ENCODE data around the gene COQ10B. TPM values are rescaled to one million over a fixed set of nuclear protein-coding genes. Genes with fewer than 3 reads are reported as not detected.
A peak's percentile ranks its signal among the peaks of the same experiment; 100 is the strongest.

Gene COQ10B
- total RNA-seq, 2 donors from 2014 or later: 29.5 to 33.2 TPM

DNA sequence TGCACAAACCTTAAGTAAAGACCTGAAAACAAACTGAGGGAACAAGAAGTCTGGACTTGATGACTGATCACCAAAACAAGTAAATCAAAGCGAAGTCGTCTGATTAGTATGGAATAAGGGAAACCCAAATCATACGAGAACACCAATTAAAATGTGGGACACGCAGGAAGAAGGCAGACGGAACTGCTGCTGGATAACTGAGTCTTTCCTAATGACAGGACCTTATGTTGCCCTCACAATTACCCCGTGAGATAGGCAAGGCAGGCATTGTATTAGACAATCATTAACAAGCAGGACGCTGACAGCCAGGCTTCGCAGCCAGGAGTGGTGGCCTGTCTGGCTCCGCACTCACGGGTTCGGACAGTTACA, 614 bp upstream of the COQ10B start:
- no peaks in the 10 kb centered on the region for H3K36me3 ChIP-seq
- DNase-seq (ENCODE audit: low spot score): no peak
- no peaks in the 10 kb centered on the region for H3K9me3 ChIP-seq
- TF ChIP-seq, protein P1, sequence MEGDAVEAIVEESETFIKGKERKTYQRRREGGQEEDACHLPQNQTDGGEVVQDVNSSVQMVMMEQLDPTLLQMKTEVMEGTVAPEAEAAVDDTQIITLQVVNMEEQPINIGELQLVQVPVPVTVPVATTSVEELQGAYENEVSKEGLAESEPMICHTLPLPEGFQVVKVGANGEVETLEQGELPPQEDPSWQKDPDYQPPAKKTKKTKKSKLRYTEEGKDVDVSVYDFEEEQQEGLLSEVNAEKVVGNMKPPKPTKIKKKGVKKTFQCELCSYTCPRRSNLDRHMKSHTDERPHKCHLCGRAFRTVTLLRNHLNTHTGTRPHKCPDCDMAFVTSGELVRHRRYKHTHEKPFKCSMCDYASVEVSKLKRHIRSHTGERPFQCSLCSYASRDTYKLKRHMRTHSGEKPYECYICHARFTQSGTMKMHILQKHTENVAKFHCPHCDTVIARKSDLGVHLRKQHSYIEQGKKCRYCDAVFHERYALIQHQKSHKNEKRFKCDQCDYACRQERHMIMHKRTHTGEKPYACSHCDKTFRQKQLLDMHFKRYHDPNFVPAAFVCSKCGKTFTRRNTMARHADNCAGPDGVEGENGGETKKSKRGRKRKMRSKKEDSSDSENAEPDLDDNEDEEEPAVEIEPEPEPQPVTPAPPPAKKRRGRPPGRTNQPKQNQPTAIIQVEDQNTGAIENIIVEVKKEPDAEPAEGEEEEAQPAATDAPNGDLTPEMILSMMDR (IDR thresholded peaks at IDR 0.05): no peak
- peak overlapping the region; percentile 100 for H3K27ac ChIP-seq
- peaks cover 0 to 13% of the 10 kb centered on the region in 2 donors for H3K4me1 ChIP-seq
- peak overlapping the region; percentile 54 to 92 for H3K4me3 ChIP-seq
- no peaks in the 10 kb centered on the region for H3K27me3 ChIP-seq

DNA sequence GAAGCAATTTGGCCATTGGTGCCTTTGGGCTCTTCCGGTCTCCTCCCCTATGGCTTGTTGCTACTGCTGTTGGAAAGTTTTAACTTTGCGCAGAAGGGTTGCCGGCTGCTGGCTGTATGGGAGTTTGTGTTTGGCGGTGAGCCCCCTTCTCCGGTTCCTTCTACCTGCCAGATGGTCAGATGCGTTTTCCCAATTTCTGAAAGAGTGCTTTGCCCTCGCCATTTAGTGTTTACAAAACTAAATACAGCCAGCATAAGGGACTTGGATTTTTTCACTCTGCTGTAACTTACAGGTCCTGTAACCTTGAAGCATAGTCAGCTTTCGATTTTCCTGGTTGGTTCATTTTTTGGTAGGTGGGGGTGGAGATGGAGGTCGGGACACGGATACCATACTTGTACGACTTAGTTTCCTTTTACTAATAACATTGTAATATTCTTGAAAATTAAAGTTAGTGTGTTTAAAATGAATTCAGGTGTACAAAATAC, 604 bp downstream of the COQ10B start:
- DNase-seq (ENCODE audit: low spot score): peak; percentile 88
- peak overlapping the region; percentile 100 for H3K27ac ChIP-seq
- peaks cover 0 to 15% of the 10 kb centered on the region in 2 donors for H3K4me1 ChIP-seq
- H3K36me3 ChIP-seq: no peaks in the 10 kb centered on the region
- H3K4me3 ChIP-seq: peak overlapping the region; percentile 92 to 95
- no peaks in the 10 kb centered on the region for H3K9me3 ChIP-seq
- TF ChIP-seq, protein P1 (IDR thresholded peaks at IDR 0.05): no peak
- H3K27me3 ChIP-seq: no peaks in the 10 kb centered on the region

DNA sequence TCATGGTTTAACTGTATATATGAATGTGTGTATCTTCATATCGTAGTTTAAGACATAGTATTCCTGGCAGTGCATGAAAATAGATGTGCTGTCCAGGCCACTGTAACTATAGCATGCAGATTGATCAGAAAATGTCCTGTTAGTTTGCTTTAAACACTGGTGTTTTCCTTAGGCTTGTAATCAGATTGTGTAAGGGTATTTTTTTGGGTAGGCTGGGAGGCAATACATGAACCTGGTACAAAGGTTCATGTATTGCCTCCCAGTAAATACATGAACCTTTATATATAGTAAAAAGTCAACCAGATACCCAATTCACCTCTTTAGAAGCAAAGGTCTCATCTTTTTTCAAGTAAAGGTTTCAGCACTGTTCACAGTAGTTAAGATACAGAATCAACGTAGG, 1.6 kb downstream of the COQ10B start:
- no peaks in the 10 kb centered on the region for H3K9me3 ChIP-seq
- H3K36me3 ChIP-seq: peaks cover under 1% of the 10 kb centered on the region
- no peak for DNase-seq (ENCODE audit: low spot score)
- H3K4me1 ChIP-seq: peaks cover 0 to 20% of the 10 kb centered on the region in 2 donors
- peak overlapping the region; percentile 92 to 95 for H3K4me3 ChIP-seq
- H3K27me3 ChIP-seq: no peaks in the 10 kb centered on the region
- TF ChIP-seq, protein P1 (IDR thresholded peaks at IDR 0.05): no peak
- H3K27ac ChIP-seq: peak overlapping the region; percentile 100

DNA sequence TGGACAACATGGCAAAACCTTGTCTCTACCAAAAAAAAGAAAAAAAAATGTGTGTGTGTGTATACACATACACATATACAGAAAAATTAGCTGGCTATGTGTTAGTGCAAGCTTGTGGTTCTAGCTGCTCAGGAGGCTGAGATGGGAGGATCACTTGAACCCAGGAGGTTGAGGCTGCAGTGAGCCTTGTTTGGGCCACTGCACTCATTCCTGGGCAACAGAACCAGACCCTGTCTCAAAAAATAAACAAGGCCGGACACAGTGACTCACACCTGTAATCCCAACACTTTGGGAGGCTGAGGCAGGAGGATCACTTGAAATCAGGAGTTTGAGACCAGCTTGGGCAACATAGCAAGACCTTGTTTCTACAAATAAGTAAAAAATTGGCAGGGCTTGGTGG, 2.1 kb downstream of the COQ10B start:
- Histone ChIP-seq H3K9me3 (no peaks in the 10 kb centered on the region), H3K36me3 (peaks cover 6% of the 10 kb centered on the region), H3K27me3 (no peaks in the 10 kb centered on the region), H3K4me3 (no peak overlapping the region), H3K27ac (no peak overlapping the region), H3K4me1 (peaks cover 0 to 24% of the 10 kb centered on the region in 2 donors)
- TF ChIP-seq, protein P1 (IDR thresholded peaks at IDR 0.05): no peak
- DNase-seq (ENCODE audit: low spot score): no peak

DNA sequence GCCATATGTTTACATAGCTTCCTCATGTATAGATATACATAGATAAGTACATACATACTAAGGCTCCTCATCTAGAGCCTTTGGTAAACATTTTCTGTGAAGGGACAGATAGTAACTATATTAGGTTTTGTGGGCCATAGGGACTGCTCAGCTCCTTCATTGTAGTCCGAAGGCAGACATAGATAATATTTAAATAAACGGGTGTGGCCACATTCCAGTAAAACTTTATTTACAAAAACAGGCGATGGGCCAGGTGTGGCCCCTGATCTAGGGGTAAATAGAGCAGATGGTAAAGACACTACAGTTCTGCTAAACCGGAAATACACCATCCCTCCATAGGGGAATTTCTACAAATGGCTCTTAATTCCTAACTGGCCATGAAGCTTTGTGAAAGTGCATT, 7.3 kb downstream of the COQ10B start:
- peaks cover 24% of the 10 kb centered on the region for H3K36me3 ChIP-seq

More for the DNA sequence above, 7.3 kb downstream of the COQ10B start:
- Histone ChIP-seq H3K4me1 (peaks cover 0 to 25% of the 10 kb centered on the region in 2 donors), H3K27me3 (no peaks in the 10 kb centered on the region), H3K9me3 (no peaks in the 10 kb centered on the region), H3K27ac (no peak overlapping the region), H3K4me3 (no peak overlapping the region)
- TF ChIP-seq, protein P1 (IDR thresholded peaks at IDR 0.05): no peak
- DNase-seq (ENCODE audit: low spot score): no peak
